ENCODE results near the gene PXK. TPM values are rescaled to one million over a fixed set of nuclear protein-coding genes. Genes with fewer than 3 reads are reported as not detected.

Gene PXK
- total RNA-seq, 1 donor from 2014 or later, result 32.0 TPM

GRCh38 chr3:58427661-58428361 lies 95.1 kb downstream of the PXK start:
- no peaks in the 10 kb centered on the region for H3K9me3 Mint-ChIP-seq (ENCODE audit: low read depth)
- TF ChIP-seq CTCF (IDR thresholded peaks at IDR 0.05), result no peak
- H3K4me1 Mint-ChIP-seq (ENCODE audit: low read depth), result peaks cover 25% of the 10 kb centered on the region
- no peak for DNase-seq (ENCODE audit: low spot score)
- H3K4me3 Mint-ChIP-seq (ENCODE audit: unreplicated experiment), result no peak overlapping the region
- H3K27ac Mint-ChIP-seq (ENCODE audit: unreplicated experiment), result no peak overlapping the region
- H3K36me3 Mint-ChIP-seq (ENCODE audit: low read depth), result peaks cover 41% of the 10 kb centered on the region
- no peaks in the 10 kb centered on the region for H3K27me3 Mint-ChIP-seq (ENCODE audit: low read depth)

DNA sequence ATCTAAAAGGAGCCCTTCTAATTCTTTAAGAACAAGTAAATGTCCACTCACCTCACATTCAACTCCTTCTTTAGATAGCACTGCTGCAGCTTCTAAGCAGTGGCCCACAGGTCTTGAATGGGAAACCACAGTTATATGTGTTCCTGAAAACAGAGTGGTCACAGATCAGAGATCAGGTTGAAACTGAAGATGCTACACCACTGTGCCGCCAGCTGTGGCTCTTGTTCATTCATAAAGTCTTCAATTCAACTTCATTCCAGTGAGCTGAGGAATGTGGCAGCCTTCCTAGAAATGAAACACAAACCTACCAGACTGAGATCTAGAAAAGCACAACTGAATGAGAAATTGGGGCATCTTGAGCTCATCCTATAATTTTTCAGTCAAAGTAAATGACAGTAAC lies 97.0 kb downstream of the PXK start:
- peaks cover 38% of the 10 kb centered on the region for H3K4me1 Mint-ChIP-seq (ENCODE audit: low read depth)
- TF ChIP-seq CTCF (IDR thresholded peaks at IDR 0.05), result no peak
- H3K4me3 Mint-ChIP-seq (ENCODE audit: unreplicated experiment), result no peak overlapping the region
- no peak for DNase-seq (ENCODE audit: low spot score)
- H3K36me3 Mint-ChIP-seq (ENCODE audit: low read depth), result peaks cover 37% of the 10 kb centered on the region
- no peaks in the 10 kb centered on the region for H3K27me3 Mint-ChIP-seq (ENCODE audit: low read depth)
- no peaks in the 10 kb centered on the region for H3K9me3 Mint-ChIP-seq (ENCODE audit: low read depth)
- no peak overlapping the region for H3K27ac Mint-ChIP-seq (ENCODE audit: unreplicated experiment)

DNA sequence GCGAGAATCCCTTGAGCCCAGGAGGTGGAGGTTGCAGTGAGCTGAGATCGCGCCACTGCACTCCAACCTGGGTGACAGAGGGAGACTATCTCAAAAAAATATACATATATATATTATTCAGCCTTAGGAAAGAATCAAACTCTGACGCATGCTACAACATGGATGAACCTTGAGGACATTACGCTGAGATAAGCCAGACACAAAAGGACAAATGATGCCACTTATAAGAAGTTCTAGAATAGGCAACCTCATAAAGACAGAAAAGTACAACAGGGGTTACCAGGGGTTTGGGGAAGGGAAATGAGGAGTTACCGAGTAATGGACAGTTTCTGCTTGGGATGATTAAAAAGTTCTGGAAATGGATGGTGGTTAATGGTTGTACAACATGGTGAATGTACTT lies 100.2 kb downstream of the PXK start:
- Mint-ChIP-seq H3K27ac (ENCODE audit: unreplicated experiment) (peak overlapping the region; percentile 95), H3K27me3 (ENCODE audit: low read depth) (no peaks in the 10 kb centered on the region), H3K36me3 (ENCODE audit: low read depth) (peaks cover 24% of the 10 kb centered on the region)

DNA sequence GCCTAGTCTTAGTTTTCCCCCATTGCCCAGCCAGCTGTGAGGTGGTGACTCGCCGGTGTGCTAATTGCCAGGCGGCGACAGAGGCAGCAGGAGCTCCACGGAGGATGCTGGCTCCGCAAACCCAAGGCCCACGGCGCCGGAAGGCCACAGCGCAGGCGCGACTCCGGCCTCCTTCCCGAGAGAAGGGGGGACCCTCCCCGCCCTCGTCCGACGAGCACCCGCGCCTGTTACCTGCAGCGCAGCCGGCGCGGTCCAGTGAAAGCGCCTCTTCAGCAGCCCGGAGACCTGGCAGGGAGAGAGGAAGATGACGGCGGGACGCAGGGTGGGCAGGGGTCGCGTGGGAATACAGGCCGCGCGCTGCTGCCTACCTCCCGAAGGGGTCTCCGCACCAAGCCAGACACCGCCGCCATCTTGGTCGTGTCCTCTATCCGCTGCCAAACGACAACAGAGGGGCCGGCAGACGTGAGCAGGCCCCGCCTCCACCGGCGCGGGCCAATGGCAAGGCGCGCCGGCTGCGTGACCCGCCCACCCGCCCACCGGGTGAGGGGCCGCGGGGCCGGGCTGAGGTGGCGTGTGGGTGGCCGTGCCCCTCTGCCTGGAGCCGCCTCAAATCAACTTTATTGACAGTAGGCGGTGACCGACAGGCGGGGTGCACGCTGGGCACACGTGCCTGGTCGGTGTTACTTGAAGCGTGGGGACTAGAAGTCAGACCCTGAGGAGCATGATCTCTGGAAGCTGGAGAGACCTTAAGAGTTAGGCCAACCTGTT lies 100.9 kb downstream of the PXK start, which contains the start of gene PDHB:
Gene PDHB (minus strand): TSS at position 433 of the 768 bp plus-strand sequence. CDS start 23 bp downstream, at position 410.
- Mint-ChIP-seq H3K4me3 (ENCODE audit: unreplicated experiment) (peak within 1 kb of the TSS; percentile 85), H3K27ac (ENCODE audit: unreplicated experiment) (peak within 1 kb of the TSS; percentile 95), H3K4me1 (ENCODE audit: low read depth) (peaks cover 44% of the 10 kb centered on the region), H3K9me3 (ENCODE audit: low read depth) (no peaks in the 10 kb centered on the region), H3K36me3 (ENCODE audit: low read depth) (peaks cover 18% of the 10 kb centered on the region), H3K27me3 (ENCODE audit: low read depth) (no peaks in the 10 kb centered on the region)
- peak; percentile 96 for DNase-seq (ENCODE audit: low spot score)
- peak; percentile 20 for TF ChIP-seq CTCF (IDR thresholded peaks at IDR 0.05)

More for the DNA sequence above, 100.2 kb downstream of the PXK start:
- Mint-ChIP-seq H3K9me3 (ENCODE audit: low read depth) (no peaks in the 10 kb centered on the region), H3K4me1 (ENCODE audit: low read depth) (peaks cover 50% of the 10 kb centered on the region), H3K4me3 (ENCODE audit: unreplicated experiment) (peak overlapping the region; percentile 85)
- TF ChIP-seq CTCF (IDR thresholded peaks at IDR 0.05), result no peak
- DNase-seq (ENCODE audit: low spot score), result no peak

- Mint-ChIP-seq H3K4me1 (ENCODE audit: low read depth) (peaks cover 41% of the 10 kb centered on the region), H3K4me3 (ENCODE audit: unreplicated experiment) (peak overlapping the region; percentile 85), H3K27ac (ENCODE audit: unreplicated experiment) (peak overlapping the region; percentile 88), H3K9me3 (ENCODE audit: low read depth) (no peaks in the 10 kb centered on the region), H3K27me3 (ENCODE audit: low read depth) (no peaks in the 10 kb centered on the region), H3K36me3 (ENCODE audit: low read depth) (peaks cover 16% of the 10 kb centered on the region)
- DNase-seq (ENCODE audit: low spot score), result no peak
- TF ChIP-seq CTCF (IDR thresholded peaks at IDR 0.05), result no peak
Observed at GRCh38 chr3:58434168-58434504, 101.4 kb downstream of the PXK start.

Measured in chondrocyte (in vitro differentiated cells).